Neural crest cell (in vitro differentiated cells): ENCODE data around the gene DNMBP. TPM values are rescaled to one million over a fixed set of nuclear protein-coding genes. Genes with fewer than 3 reads are reported as not detected.

ENCODE experiments used
- DNase-seq: peaks from one replicate; pipeline ENCODE4 v3.0.0; 2021; ENCODE audit warnings: low read depth, mixed read lengths, low spot score
- H3K27ac Mint-ChIP-seq: one replicate; pipeline ENCODE4 v1.8.0; 2021; ENCODE audit warnings: mild to moderate bottlenecking, mixed read lengths; ENCODE audit not compliant: unreplicated experiment
- H3K27me3 Mint-ChIP-seq: 2 replicates; pipeline ENCODE4 v1.8.0; 2021; ENCODE audit warnings: low read depth, mild to moderate bottlenecking, mixed read lengths
- H3K36me3 Mint-ChIP-seq: 2 replicates; pipeline ENCODE4 v1.8.0; 2021; ENCODE audit warnings: low read depth, mild to moderate bottlenecking, mixed read lengths
- H3K4me1 Mint-ChIP-seq: 2 replicates; pipeline ENCODE4 v1.8.0; 2021; ENCODE audit warnings: mixed read lengths
- H3K4me3 Mint-ChIP-seq: one replicate; pipeline ENCODE4 v1.8.0; 2021; ENCODE audit warnings: mild to moderate bottlenecking, mixed read lengths
- H3K9me3 Mint-ChIP-seq: 2 replicates; pipeline ENCODE4 v1.8.0; 2021; ENCODE audit warnings: mixed read lengths
- CTCF ChIP-seq: fragments of 200-600 bp; sonication (generic); conservative IDR thresholded peaks from 2 replicates; pipeline ENCODE4 v1.5.0; 2021; ENCODE audit warnings: antibody characterized with exemption, mild to moderate bottlenecking
- long read RNA-seq: library from polyadenylated mRNA; unstranded; transcript quantifications from one replicate; pipeline ENCODE4 v2.0.0, GENCODE V29; 2020
- total RNA-seq: library from RNA; stranded (reverse); gene quantifications from 2 replicates; pipeline ENCODE4 v1.2.1, GENCODE V29; 2021

The DNMBP gene
- 17.8 and 18.3 TPM in 2 replicates for total RNA-seq
- long read RNA-seq, full-length matches to known transcripts: 2 of 11 reads
- long read RNA-seq, partial matches to known transcripts: 6 of 11 reads
- long read RNA-seq, other reads (novel, unspliced or antisense): 3 of 11 reads

GRCh38 chr10:100009793-100010676 lies at the start of gene DNMBP:
DNMBP (minus strand) TSS chr10:100009947; CDS start chr10:99972124, 37,823 bp downstream.
- H3K9me3 Mint-ChIP-seq: no peaks in the 10 kb centered on the region
- peak; percentile 70 for TF ChIP-seq CTCF
- peaks cover 11% of the 10 kb centered on the region for H3K27me3 Mint-ChIP-seq
- H3K27ac Mint-ChIP-seq: peak within 1 kb of the TSS; percentile 76
- H3K4me3 Mint-ChIP-seq: peak within 1 kb of the TSS; percentile 95
- H3K36me3 Mint-ChIP-seq: no peaks in the 10 kb centered on the region
- peak; percentile 78 for DNase-seq
- peaks cover 49% of the 10 kb centered on the region for H3K4me1 Mint-ChIP-seq

GRCh38 chr10:100057948-100058347 lies 48.2 kb upstream of the DNMBP start:
- DNase-seq: no peak
- peaks cover 7% of the 10 kb centered on the region for H3K27me3 Mint-ChIP-seq
- TF ChIP-seq CTCF: no peak
- H3K36me3 Mint-ChIP-seq: peaks cover 2% of the 10 kb centered on the region
- H3K9me3 Mint-ChIP-seq: no peaks in the 10 kb centered on the region
- no peak overlapping the region for H3K4me3 Mint-ChIP-seq
- no peaks in the 10 kb centered on the region for H3K4me1 Mint-ChIP-seq
- H3K27ac Mint-ChIP-seq: no peak overlapping the region

- Mint-ChIP-seq H3K9me3 (no peaks in the 10 kb centered on the region), H3K4me3 (no peak overlapping the region), H3K36me3 (peaks cover 2% of the 10 kb centered on the region), H3K4me1 (no peaks in the 10 kb centered on the region), H3K27me3 (peaks cover 7% of the 10 kb centered on the region), H3K27ac (no peak overlapping the region)
- no peak for DNase-seq
- TF ChIP-seq CTCF: no peak
These were observed 44.1 kb upstream of the DNMBP start for GRCh38 chr10:100053686-100054460.

- no peaks in the 10 kb centered on the region for H3K9me3 Mint-ChIP-seq
- H3K27me3 Mint-ChIP-seq: no peaks in the 10 kb centered on the region
- TF ChIP-seq CTCF: peak; percentile 99
- peaks cover 5% of the 10 kb centered on the region for H3K4me1 Mint-ChIP-seq
- peak; percentile 96 for DNase-seq
- H3K36me3 Mint-ChIP-seq: no peaks in the 10 kb centered on the region
- H3K4me3 Mint-ChIP-seq: no peak overlapping the region
- H3K27ac Mint-ChIP-seq: no peak overlapping the region
These were observed 36.3 kb upstream of the DNMBP start for GRCh38 chr10:100046021-100046486.

GRCh38 chr10:100045592-100045991 lies 35.8 kb upstream of the DNMBP start:
- no peaks in the 10 kb centered on the region for H3K9me3 Mint-ChIP-seq
- H3K4me1 Mint-ChIP-seq: peaks cover 5% of the 10 kb centered on the region
- DNase-seq: no peak
- H3K27me3 Mint-ChIP-seq: no peaks in the 10 kb centered on the region
- H3K4me3 Mint-ChIP-seq: no peak overlapping the region
- H3K27ac Mint-ChIP-seq: no peak overlapping the region
- H3K36me3 Mint-ChIP-seq: no peaks in the 10 kb centered on the region
- no peak for TF ChIP-seq CTCF
